Measurements from ENCODE around the gene LYVE1. TPM values are rescaled to one million over a fixed set of nuclear protein-coding genes. Genes with fewer than 3 reads are reported as not detected.

The LYVE1 gene, protein sequence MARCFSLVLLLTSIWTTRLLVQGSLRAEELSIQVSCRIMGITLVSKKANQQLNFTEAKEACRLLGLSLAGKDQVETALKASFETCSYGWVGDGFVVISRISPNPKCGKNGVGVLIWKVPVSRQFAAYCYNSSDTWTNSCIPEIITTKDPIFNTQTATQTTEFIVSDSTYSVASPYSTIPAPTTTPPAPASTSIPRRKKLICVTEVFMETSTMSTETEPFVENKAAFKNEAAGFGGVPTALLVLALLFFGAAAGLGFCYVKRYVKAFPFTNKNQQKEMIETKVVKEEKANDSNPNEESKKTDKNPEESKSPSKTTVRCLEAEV
- 0.22 to 0.42 TPM (median 0.26 TPM) in 5 replicates for total RNA-seq (2022; extraction: Qiagen RNA extraction; ENCODE audit: low read depth)

GRCh38 chr11:10568486-10568941 lies at the start of gene LYVE1:
Gene LYVE1, minus strand, starts transcription at chr11:10568665. Its CDS starts 133 bp downstream, at chr11:10568532.

DNA sequence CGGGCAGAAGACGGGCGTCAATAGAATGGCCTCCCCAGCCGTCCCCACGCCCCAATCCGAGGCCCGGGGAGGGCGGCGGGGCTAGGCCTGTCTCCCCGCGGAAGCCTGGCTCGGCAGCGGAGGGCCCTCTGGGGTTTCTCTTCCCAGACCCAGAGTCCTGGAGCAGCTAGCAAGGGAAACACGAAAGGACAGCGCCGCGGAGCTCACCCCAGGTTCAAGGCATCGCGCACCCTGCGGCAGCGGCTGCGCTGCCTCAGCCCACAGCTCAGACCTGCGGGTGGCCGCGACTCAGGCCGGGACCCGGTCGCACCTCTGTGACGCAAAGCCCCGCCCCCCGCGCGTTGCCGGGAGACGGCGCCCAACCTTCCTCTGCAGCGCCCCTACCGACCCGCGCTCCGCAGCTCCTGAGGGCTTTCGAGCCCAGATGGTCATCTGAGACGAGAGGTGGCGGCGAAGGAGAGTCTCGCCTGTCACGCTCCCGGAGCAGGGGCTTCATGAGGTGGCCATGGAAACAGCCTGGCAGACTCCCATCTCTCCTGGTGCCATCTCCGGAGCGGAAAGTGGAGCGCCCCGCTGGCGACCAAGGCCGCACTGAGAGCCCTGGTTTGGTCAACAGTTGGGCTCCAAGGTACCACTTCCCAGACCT lies 27.4 kb downstream of the LYVE1 start, which contains the start of gene RNF141:
TSS of gene RNF141 (minus strand) at position 273 of the 646 bp plus-strand sequence. CDS start 7,029 bp downstream, outside the sequence.

Other genes with a start within 250 kb of the LYVE1 start
- gene AMPD3, start 113.4 kb downstream of the LYVE1 start, total RNA-seq (2022; extraction: Qiagen RNA extraction; ENCODE audit: low read depth) = 5.7 to 10.0 TPM (median 8.1 TPM) in 5 replicates
- gene RNF141, start 27.5 kb downstream of the LYVE1 start, total RNA-seq (2022; extraction: Qiagen RNA extraction; ENCODE audit: low read depth) = 16.4 to 29.3 TPM (median 25.3 TPM) in 5 replicates
- gene IRAG1, start 125.1 kb upstream of the LYVE1 start, total RNA-seq (2022; extraction: Qiagen RNA extraction; ENCODE audit: low read depth) = 0.06 TPM in 1 of 5 replicates, not detected in the others
- 21.0 to 34.2 TPM (median 26.3 TPM) in 5 replicates for gene CTR9, start 182.6 kb upstream of the LYVE1 start, total RNA-seq (2022; extraction: Qiagen RNA extraction; ENCODE audit: low read depth)
- 566 to 1,043 TPM (median 608 TPM) in 5 replicates for gene EIF4G2, start 240.3 kb upstream of the LYVE1 start, total RNA-seq (2022; extraction: Qiagen RNA extraction; ENCODE audit: low read depth)

All from A549 treated with ZK216348 at 1 μM for 4 hours (cell line).